Liver (tissue), 9 donors: ENCODE results near the gene NXPH4. TPM values are rescaled to one million over a fixed set of nuclear protein-coding genes. Genes with fewer than 3 reads are reported as not detected.

Experiments
- DNase-seq: peaks from one replicate; pipeline ENCODE4 v3.0.0-alpha.2; 2017; ENCODE audit warnings: low spot score
- H3K27ac ChIP-seq, 2 donors: one replicate each; pipeline ENCODE4 v1.7.0; 2013; ENCODE audit warnings: inconsistent platforms in 2 of 2, low read length in 2 of 2, control low read depth in 1 of 2, low read depth in 1 of 2, mild to moderate bottlenecking in 1 of 2
- H3K27me3 ChIP-seq, 4 donors: one replicate each; pipeline versions ENCODE4 v1.6.1 to v1.7.0; 2013; ENCODE audit warnings: low read length in 3 of 4, inconsistent platforms in 1 of 4, mild to moderate bottlenecking in 1 of 4, moderate library complexity in 1 of 4; ENCODE audit not compliant: control insufficient read depth in 4 of 4, insufficient read depth in 4 of 4
- H3K36me3 ChIP-seq, 4 donors: one replicate each; pipeline versions ENCODE4 v1.6.1 to v1.7.0; 2013; ENCODE audit warnings: low read length in 3 of 4, mild to moderate bottlenecking in 3 of 4, low read depth in 1 of 4, moderate library complexity in 1 of 4; ENCODE audit not compliant: control insufficient read depth in 4 of 4, insufficient read depth in 3 of 4
- H3K4me1 ChIP-seq, 4 donors: one replicate each; pipeline versions ENCODE4 v1.6.1 to v1.7.0; 2013; ENCODE audit warnings: low read length in 3 of 4, mild to moderate bottlenecking in 3 of 4, moderate library complexity in 1 of 4; ENCODE audit not compliant: control insufficient read depth in 4 of 4, insufficient read depth in 4 of 4
- H3K4me3 ChIP-seq, 3 donors: one replicate each; pipeline versions ENCODE4 v1.6.1 to v1.7.0; 2013; ENCODE audit warnings: low read length in 3 of 3, control low read depth in 1 of 3, low read depth in 1 of 3, mild to moderate bottlenecking in 1 of 3
- H3K9ac ChIP-seq, 2 donors: one replicate each; pipeline ENCODE4 v1.7.0; 2013; ENCODE audit warnings: low read length in 2 of 2, mild to moderate bottlenecking in 2 of 2, moderate library complexity in 2 of 2, control low read depth in 1 of 2, low read depth in 1 of 2
- H3K9me3 ChIP-seq, 4 donors: one replicate each; pipeline versions ENCODE4 v1.6.1 to v1.7.0; 2013; ENCODE audit warnings: low read length in 3 of 4; ENCODE audit not compliant: control insufficient read depth in 4 of 4
- ATF3 ChIP-seq: IDR thresholded peaks from 2 replicates; pipeline ENCODE4 v1.6.1; 2016; ENCODE audit warnings: antibody characterized with exemption
- CTCF ChIP-seq: fragments of 150-350 bp; IDR thresholded peaks from 2 replicates; pipeline ENCODE4 v1.5.1; 2017; ENCODE audit warnings: improper control_type of control experiment, low read depth, low read length; ENCODE audit not compliant: missing input control
- FOXA1 ChIP-seq: IDR thresholded peaks from 2 replicates; pipeline ENCODE4 v1.6.1; 2016; ENCODE audit warnings: antibody characterized with exemption
- FOXA2 ChIP-seq: IDR thresholded peaks from 2 replicates; pipeline ENCODE4 v1.6.1; 2016; ENCODE audit warnings: antibody characterized with exemption
- GABPA ChIP-seq, 2 donors: IDR thresholded peaks in 1 of 2; conservative IDR thresholded peaks in 1 of 2; 2 replicates each; pipeline ENCODE4 v1.6.1; 2016; ENCODE audit warnings: antibody characterized with exemption in 2 of 2, mild to moderate bottlenecking in 1 of 2, moderate library complexity in 1 of 2
- HNF4A ChIP-seq, 2 donors: conservative IDR thresholded peaks; 2 replicates each; pipeline ENCODE4 v1.6.1; 2016; ENCODE audit warnings: antibody characterized with exemption in 2 of 2, mild to moderate bottlenecking in 2 of 2
- HNF4G ChIP-seq: IDR thresholded peaks from 2 replicates; pipeline ENCODE4 v1.6.1; 2016; ENCODE audit warnings: antibody characterized with exemption
- JUND ChIP-seq, 2 donors: IDR thresholded peaks; 2 replicates each; pipeline ENCODE4 v1.6.1; 2016; ENCODE audit warnings: antibody characterized with exemption in 2 of 2
- NR2F2 ChIP-seq: IDR thresholded peaks from 2 replicates; pipeline ENCODE4 v1.6.1; 2016; ENCODE audit warnings: antibody characterized with exemption
- RAD21 ChIP-seq, 2 donors: IDR thresholded peaks; 2 replicates each; pipeline ENCODE4 v1.6.1; 2016; ENCODE audit warnings: antibody characterized with exemption in 2 of 2, mild to moderate bottlenecking in 2 of 2
- RXRA ChIP-seq, 2 donors: IDR thresholded peaks; 2 replicates each; pipeline ENCODE4 v1.6.1; 2017 to 2018; ENCODE audit warnings: antibody characterized with exemption in 2 of 2, mild to moderate bottlenecking in 1 of 2
- SP1 ChIP-seq: IDR thresholded peaks from 2 replicates; pipeline ENCODE4 v1.6.1; 2018; ENCODE audit warnings: antibody characterized with exemption, mild to moderate bottlenecking
- TAF1 ChIP-seq: conservative IDR thresholded peaks from 2 replicates; pipeline ENCODE4 v1.6.1; 2016; ENCODE audit warnings: antibody characterized with exemption, mild to moderate bottlenecking
- ZBTB33 ChIP-seq: IDR thresholded peaks from 2 replicates; pipeline ENCODE4 v1.6.1; 2016; ENCODE audit warnings: antibody characterized with exemption
- WGBS: extraction: QIAGEN DNeasy Blood & Tissue Kit; methylation state at CpG from one replicate; pipeline ENCODE4 v1.1.7; 2013; 5-methylcytosine and 5-hydroxymethylcytosine counted together
- polyA plus RNA-seq, 2 donors: library from polyadenylated mRNA; stranded (reverse) in 1 of 2; unstranded in 1 of 2; fragments of 200-250 nt in 1 of 2; fragments of >200 nt in 1 of 2; fragmentation: Nextera tagmentation in 1 of 2; extraction: Ambion mirVana in 1 of 2; gene quantifications; one replicate each; pipeline versions ENCODE4 v1.2.1 to v1.2.3, GENCODE V29; 2013 to 2015
- total RNA-seq, 2 donors: library from RNA; depleted of rRNA; stranded (reverse); fragments of >200 nt; gene quantifications; one replicate each; pipeline ENCODE4 v1.2.3, GENCODE V29; 2014
- TF ChIP-seq, protein P1 (sequence below): IDR thresholded peaks from 2 replicates; pipeline ENCODE4 v1.6.1; 2016; ENCODE audit warnings: antibody characterized with exemption, mild to moderate bottlenecking
- donor health status: healthy.
- donor health status: healthy.
- donor health status: healthy.
- donor health status: healthy.
- donor health status: healthy.

Gene NXPH4
- total and polyA plus RNA-seq, 4 donors: 0.15 TPM; not detected in 3

DNA sequence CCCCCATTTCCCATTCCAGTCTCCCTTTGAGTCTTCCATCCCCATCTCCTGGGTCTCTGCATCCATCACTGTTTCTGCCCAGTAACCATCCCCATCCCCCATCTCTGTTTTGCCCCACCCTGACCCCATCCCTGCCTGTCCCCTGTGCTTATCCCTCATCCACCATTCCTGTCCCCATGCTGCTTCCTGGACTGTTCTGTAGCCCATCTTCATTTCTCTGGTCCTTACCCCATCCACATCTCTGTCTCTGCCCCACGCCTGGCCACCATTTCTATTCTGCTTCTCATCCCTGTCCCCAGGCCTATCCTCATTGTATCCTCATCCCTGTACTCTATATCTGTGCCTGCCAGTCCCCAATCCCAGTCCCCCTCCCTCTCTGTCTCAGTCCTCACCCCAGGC lies 4.2 kb downstream of the NXPH4 start:
- H3K9ac ChIP-seq: no peak overlapping the region
- DNase-seq: no peak
- H3K27me3 ChIP-seq: peaks cover 0 to 26% (median 17%) of the 10 kb centered on the region in 4 donors
- no peak overlapping the region for H3K4me3 ChIP-seq
- 43% methylated on average over 1 of the region's 1 CpG for WGBS
- no peak overlapping the region for H3K27ac ChIP-seq
- H3K36me3 ChIP-seq: no peaks in the 10 kb centered on the region
- H3K9me3 ChIP-seq: no peaks in the 10 kb centered on the region
- H3K4me1 ChIP-seq: peaks cover 5 to 22% (median 12%) of the 10 kb centered on the region in 4 donors
- TF ChIP-seq FOXA2: no peak
- TF ChIP-seq ATF3: no peak
- no peak for TF ChIP-seq CTCF
- TF ChIP-seq TAF1: no peak
- TF ChIP-seq HNF4A (conservative IDR thresholded peaks at IDR 0.05): no peak
- no peak for TF ChIP-seq HNF4G
- no peak for TF ChIP-seq RXRA (IDR thresholded peaks at IDR 0.05)
- TF ChIP-seq JUND (IDR thresholded peaks at IDR 0.05): no peak
- TF ChIP-seq SP1: no peak
- TF ChIP-seq FOXA1: no peak
- no peak for TF ChIP-seq ZBTB33
- TF ChIP-seq RAD21 (IDR thresholded peaks at IDR 0.05): no peak
- TF ChIP-seq, protein P1, sequence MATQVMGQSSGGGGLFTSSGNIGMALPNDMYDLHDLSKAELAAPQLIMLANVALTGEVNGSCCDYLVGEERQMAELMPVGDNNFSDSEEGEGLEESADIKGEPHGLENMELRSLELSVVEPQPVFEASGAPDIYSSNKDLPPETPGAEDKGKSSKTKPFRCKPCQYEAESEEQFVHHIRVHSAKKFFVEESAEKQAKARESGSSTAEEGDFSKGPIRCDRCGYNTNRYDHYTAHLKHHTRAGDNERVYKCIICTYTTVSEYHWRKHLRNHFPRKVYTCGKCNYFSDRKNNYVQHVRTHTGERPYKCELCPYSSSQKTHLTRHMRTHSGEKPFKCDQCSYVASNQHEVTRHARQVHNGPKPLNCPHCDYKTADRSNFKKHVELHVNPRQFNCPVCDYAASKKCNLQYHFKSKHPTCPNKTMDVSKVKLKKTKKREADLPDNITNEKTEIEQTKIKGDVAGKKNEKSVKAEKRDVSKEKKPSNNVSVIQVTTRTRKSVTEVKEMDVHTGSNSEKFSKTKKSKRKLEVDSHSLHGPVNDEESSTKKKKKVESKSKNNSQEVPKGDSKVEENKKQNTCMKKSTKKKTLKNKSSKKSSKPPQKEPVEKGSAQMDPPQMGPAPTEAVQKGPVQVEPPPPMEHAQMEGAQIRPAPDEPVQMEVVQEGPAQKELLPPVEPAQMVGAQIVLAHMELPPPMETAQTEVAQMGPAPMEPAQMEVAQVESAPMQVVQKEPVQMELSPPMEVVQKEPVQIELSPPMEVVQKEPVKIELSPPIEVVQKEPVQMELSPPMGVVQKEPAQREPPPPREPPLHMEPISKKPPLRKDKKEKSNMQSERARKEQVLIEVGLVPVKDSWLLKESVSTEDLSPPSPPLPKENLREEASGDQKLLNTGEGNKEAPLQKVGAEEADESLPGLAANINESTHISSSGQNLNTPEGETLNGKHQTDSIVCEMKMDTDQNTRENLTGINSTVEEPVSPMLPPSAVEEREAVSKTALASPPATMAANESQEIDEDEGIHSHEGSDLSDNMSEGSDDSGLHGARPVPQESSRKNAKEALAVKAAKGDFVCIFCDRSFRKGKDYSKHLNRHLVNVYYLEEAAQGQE: no peak
- no peak for TF ChIP-seq GABPA (IDR thresholded peaks at IDR 0.05 in 1 of 2, conservative IDR thresholded peaks at IDR 0.05 in 1 of 2)

GRCh38 chr12:57221169-57221917 lies 4.7 kb downstream of the NXPH4 start:
- WGBS: 10% methylated on average over 24 of the region's 24 CpGs
- H3K27me3 ChIP-seq: peaks cover 0 to 26% (median 17%) of the 10 kb centered on the region in 4 donors
- DNase-seq: no peak
- no peak for TF ChIP-seq HNF4A (conservative IDR thresholded peaks at IDR 0.05)
- no peak for TF ChIP-seq ZBTB33
- no peak for TF ChIP-seq RXRA (IDR thresholded peaks at IDR 0.05)
- TF ChIP-seq NR2F2: no peak
- TF ChIP-seq, protein P1: no peak

More at GRCh38 chr12:57221169-57221917, 4.7 kb downstream of the NXPH4 start:
- Histone ChIP-seq H3K4me1 (peaks cover 5 to 18% (median 9%) of the 10 kb centered on the region in 4 donors), H3K9me3 (no peaks in the 10 kb centered on the region), H3K36me3 (no peaks in the 10 kb centered on the region), H3K27ac (no peak overlapping the region), H3K4me3 (no peak overlapping the region), H3K9ac (no peak overlapping the region)
